GM19025 (cell line): ENCODE measurements around the gene HNRNPM.
"Not testable (repeated sequence)": the region's sequence is repeated elsewhere in the genome, so short reads cannot be mapped to it uniquely, and the experiment has no call there.

Source experiments
- ATAC-seq: cut with Tn5 transposase; IDR thresholded peaks from one replicate; pipeline ENCODE4 v1.9.1; 2021; ENCODE audit warnings: mild to moderate bottlenecking, low read depth, moderate library complexity; ENCODE audit not compliant: unreplicated experiment

HNRNPM gene

DNA sequence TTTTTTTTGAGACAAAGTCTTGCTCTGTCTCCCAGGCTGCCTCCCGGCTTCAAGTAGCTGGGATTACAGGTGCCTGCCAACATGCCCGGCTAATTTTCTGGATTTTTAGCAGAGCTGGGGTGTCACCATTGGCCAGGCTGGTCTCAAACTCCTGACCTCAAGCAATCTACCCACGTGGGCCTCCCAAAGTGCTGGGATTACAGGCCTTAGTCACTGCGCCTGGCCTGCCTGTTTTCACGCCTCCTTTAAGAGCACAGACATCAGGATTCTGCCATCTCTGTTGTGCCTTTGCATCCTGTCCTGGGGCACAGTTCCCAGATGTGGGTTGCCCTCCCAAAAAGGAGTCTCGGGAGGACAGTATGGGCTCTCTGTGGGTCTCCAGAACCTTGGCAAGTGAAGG lies 60.1 kb downstream of the HNRNPM start:
- no peak for ATAC-seq

DNA sequence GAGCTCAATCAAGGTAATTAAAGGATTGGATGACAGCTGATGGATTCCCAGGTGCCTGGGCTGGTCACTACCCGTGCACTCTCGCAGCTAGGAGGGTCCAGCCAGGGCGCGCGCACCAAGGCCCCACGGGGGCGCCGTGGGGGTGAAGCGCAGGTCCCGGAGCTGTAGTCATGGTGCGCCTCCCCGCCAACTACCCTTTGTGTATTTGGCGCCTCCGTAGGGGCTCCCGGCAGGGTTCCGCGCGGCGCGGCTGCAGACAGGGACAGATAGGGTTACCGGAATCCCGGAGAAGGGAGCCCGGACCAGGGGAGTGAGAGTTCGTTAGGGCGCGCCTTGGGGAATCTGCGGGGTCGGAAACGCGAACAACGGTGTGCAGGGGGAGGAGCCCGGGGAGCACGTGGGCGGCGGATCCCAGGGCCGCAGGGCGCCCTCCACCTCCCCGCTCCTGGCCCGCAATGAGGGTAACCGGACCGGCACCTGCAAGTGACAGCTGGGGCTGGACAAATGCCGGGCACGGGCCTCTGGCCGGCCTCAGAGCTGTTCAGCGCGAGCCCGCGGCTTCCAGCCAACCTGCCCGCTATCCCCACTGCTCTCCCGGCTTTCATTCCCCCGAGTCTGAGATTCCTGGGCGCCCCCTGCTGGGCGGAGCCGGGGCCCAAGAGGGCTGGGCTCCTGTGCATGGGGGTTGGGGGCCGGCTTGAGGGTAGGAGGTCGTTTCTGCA lies 61.1 kb downstream of the HNRNPM start:
- ATAC-seq, result peak; percentile 46

DNA sequence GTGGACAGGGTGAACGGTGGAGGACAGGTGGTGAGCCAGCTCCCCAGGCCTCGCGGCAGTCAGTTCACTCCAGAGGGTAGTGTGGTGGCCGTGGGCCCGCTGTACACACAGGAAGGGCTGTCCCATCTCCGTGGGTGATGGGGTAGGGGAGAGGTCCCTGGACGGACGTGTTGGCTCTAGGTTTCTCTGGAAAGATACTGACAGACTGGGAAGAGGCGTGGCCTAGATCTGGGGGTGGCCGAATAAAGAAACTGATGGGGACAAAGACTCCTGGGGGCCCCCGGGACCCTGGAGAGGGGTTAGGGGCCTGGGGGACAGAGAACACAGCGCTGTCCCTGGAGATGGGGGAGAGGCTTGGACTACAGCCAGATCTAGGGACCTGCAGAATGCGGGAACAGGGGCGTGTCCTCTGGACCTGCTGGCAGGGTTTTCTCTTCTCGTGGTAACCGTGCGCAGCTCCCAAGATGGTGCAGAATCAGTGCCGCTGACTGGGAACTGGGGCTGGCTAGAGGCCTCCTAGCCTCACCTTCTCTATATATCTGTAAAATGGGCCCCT lies 61.7 kb downstream of the HNRNPM start:
- ATAC-seq, result no peak

DNA sequence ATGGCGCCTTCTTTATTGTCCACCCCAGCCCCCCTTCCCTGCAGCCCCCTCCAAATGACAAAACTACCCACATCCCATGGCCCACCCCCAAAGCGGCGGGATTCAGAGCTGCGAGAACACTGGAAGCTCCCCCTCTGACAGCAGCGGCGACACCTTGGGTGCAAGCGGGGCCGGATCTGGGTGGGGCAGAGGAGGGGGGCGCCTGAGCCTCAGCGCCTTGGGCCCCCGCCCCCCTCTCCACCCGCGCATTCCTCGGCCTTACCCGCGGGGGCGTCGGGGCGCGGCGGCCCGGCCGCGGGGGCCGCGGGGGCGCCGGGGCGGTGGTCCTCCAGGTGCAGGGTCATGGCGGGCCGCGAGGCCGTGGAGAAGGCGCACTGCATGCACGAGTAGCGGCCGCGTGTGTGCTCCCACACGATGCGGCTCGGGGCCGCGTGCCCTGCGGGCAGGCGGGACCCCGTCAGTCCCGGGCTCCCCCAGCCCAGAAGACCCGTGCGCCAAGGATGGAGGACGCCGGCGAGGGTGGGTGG lies 65.9 kb downstream of the HNRNPM start:
- no peak for ATAC-seq

DNA sequence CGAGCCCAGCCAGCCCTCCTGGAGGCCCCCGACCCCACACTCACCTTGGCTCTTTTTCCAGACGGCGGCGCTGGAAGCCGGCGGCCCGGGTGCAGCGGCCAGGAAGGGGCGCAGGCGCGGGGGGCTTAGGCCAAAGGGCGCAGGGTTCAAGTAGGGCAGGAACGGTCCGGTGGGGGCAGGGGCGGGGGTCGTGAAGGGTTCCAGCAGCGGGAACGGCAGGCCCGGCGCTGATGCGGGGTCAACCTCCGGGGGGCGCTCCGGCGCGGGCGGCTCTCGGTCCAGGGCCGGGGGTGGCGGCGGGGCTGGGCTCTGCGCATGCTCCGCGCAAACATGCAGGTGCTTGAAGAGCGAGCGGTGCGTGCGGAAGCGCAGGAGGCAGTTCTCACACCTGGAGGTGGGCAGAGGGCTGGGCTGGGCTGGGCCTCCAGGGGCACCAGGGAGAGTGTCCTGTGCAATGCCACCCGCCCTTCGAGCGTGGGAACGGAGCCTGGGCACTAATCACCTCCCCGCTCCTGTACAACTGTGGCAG lies 66.9 kb downstream of the HNRNPM start:
- no peak for ATAC-seq

DNA sequence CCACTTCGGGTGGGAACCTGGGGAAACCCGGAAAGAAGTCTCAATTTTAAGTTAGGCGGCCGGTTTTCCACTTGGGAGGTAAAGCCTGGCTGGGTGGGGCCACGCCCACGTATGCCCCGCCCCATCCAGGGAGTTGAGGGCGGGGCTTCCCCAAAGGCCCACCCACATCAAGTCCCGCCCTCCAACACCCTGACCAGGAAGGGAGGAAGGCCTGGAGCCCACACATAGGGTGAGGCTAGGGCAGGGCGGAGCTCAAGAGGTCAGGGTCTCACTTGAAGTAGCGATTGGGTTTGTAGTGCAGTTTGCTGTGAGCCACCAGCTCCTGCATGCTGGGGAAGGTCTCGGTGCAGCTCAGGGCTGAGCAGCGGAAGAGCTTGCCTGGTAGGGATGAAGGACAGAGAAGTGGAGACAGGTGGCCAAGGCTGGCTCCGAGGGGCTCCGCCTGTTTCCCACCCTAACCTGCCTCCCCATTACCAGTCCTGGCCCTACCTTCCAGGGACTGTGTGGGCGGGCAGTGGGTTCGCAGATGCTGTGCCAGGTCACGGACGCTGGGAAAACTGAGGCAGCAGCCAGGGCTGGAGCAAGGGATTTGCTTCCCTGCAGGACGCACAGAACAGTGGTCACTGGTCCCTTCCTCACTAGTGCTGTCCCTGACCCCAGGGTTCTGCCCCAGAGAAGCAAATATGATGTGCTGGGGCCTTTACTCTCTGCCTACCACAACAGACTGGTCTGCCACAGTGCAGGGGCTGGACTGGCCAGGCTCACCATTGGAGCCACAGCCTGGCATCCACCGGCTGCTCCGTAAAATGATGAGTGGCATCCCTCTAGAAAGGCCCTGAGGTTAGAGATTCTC lies 67.6 kb downstream of the HNRNPM start:
- ATAC-seq, result no peak

- ATAC-seq, result no peak
These were observed 68.4 kb downstream of the HNRNPM start for GRCh38 chr19:8513036-8513686.

- peak; percentile 87 for ATAC-seq
These were observed 69.1 kb downstream of the HNRNPM start, which contains the start of gene ZNF414 for GRCh38 chr19:8513687-8514504. ZNF414 (minus strand) TSS chr19:8514167; CDS start chr19:8514046, 121 bp downstream.

DNA sequence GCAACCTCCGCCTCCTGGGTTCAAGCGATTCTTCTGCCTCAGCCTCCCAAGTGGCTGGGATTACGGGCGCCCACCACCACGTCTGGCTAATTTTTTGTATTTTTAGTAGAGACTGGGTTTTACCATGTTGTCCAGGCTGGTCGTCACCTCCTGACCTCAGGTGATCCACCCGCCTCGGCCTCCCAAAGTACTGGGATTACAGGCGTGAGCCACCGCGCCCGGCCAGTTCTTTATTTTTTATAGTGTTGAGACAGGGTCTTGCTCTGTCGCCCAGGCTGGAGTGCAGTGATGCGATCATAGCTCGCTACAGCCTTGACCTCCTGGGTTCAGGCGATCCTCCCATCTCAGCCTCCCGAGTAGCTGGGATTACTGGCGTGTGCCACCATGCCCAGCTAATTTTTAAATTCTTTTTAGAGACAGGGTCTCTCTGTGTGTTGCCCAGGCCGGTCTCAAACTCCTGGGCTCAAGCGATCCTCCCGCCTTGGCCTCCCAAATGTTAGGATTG lies 69.8 kb downstream of the HNRNPM start:
- not testable (repeated sequence) for ATAC-seq

- ATAC-seq, result no peak
These were observed 70.5 kb downstream of the HNRNPM start for GRCh38 chr19:8515317-8515716.

- no peak for ATAC-seq
These were observed 73.0 kb downstream of the HNRNPM start for GRCh38 chr19:8517551-8518442.

- ATAC-seq, result no peak
These were observed 73.8 kb downstream of the HNRNPM start for GRCh38 chr19:8518536-8518935.

DNA sequence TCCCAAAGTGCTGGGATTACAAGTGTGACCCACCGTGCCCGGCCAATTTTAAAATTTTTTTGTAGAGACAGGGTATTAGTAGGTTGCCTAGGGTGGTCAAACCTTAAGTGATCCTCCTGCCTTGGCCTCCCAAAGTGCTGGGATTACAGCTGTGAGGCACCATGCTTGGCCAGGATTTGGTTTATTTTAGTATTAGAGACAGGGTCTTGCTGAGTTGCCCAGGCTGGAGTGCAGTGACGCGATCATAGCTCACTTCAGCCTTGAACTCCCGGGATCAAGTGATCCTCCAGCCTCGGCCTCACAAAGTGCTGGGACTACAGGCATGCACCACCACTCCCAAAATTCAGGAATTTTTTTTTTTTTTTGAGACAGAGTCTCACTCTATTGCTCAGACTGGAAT lies 74.6 kb downstream of the HNRNPM start:
- no peak for ATAC-seq

GRCh38 chr19:8525401-8525684 lies 80.6 kb downstream of the HNRNPM start:
- ATAC-seq, result no peak

DNA sequence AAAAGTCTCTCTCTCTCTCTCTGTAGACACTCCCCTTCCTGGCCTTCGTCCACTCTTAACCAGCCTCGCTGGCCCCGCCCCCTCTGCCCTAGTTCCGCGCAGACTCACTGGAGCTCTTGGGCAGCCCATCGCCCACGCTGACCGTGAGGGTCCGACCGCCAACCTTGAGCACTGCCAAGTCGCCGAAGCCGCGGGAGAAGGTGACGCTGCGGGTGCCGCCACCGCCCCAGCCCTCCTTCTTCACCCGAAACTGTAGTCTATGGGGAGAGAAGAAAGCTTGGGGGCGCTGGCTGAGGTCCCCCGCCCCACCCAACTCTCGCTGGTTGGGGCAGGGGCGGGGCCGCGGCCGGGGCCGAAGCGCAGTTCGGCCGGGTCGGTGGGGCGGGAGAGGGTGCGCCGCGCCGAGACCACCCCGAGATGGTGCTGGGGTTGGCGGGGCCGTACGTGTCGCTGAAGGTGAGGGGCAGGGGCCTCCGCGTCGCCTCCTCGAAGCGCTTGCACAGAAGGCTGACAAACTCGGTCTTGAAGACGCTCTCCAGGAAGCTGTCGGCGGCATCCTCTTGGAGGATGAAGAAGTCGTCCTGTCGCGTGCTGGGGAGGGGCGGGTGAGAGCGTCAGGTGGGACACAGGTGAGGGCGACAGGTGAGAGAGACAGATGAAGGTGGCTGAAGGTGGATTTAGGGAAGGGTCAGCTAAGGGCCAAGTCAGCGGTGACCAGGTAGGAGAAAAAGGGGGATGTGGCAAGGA lies 81.7 kb downstream of the HNRNPM start:
- no peak for ATAC-seq

DNA sequence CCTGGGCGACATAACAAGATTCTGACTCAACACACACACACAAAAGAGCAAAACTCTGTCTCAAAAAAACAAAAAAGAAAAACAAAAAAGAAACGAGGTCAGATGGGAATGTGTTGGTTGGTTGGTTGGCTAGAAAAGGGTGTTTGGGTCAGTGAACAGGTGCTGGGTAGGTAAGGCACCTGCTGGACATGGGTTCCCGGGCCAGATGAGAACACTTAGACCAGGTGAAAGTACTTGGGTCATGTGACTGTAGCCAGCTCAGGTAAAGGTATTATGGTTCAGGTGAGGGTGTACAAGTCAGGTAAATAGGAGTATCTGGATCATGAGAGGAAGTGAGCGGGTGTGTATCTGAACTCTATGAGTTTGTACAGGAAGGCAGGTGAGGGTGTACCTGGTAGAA lies 83.7 kb downstream of the HNRNPM start:
- ATAC-seq, result no peak

GRCh38 chr19:8529369-8530006 lies 84.7 kb downstream of the HNRNPM start:
- no peak for ATAC-seq
